GM19351 (cell line): ENCODE data around the gene COL23A1.

Source experiments
- ATAC-seq: cut with Tn5 transposase; IDR thresholded peaks from one replicate; pipeline ENCODE4 v1.9.1; 2021; ENCODE audit warnings: mild to moderate bottlenecking, moderate library complexity; ENCODE audit not compliant: unreplicated experiment

Gene COL23A1

DNA sequence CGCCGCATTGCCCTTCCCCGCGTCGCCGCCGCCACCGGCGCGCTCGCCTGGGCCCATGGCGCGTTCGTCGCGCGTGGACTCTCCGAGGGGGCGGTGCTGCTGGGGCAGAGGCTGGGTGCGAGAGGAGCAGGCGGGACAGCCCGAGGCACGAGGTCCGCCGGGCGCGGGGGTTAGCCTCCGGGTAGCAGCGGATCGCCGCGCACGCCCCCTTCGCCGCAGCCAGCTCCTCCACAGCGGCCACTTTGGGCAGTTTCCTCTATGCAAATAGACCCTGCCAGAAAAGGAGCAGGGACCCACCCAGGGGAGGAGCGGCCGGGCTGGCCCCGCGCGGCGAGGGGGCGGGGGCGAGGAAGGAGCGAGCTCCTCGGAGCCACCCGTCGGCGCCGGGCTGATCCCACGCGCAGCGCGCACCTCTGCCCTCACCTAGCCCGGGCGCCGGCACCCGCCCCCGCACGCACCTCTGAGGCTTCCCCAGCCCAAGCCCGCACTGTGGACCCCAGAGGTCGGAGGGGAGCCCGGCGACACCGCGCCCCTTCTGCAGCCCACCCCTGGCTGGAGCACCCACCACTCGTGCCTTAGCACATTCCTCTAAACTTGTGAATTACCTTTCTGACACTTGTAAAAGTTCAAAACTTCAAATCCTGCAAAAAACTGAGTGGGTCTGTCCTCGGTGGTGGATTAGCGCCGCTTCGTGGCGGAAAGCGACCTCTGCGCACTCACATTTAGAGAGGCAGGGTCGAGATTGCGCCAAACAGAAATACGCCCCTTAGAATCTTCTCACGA lies at the start of gene COL23A1:
Gene COL23A1, minus strand, starts transcription at position 253 of the 783 bp plus-strand sequence.
- no peak for ATAC-seq

DNA sequence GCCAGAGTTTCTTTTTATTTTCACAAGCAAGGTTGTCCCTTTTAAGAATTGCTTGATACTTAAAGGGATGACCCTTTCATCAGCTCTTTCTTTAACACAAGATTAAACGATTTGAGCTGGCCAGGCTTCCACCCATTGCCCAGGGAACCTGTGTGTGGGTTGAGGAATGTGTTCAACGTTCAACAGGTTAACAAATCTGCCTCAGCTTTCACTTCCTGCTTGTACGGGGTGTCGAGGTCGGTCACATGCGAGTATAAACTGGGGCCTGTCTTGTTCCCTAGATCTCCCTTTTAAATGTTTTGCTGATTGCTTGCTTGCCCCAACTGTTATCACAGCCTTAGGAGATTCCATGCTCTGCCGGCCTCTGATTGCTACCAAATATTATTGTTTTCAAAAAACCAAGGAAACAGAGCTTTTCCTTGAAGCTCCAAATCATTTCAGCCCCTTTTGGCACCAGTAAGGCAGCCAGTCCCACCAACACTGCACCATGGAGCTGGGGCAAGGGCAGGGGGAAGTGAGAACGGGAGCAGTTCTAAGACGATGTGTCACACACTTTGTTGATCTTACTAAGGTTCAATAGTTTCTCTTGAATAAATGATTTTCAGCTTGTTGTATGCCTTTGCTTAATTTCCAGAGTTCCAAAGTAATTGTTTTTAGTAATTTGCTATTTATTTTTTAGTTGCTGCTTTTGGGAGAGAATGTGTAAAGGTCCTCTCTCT lies 47.3 kb upstream of the COL23A1 start:
- ATAC-seq = no peak

DNA sequence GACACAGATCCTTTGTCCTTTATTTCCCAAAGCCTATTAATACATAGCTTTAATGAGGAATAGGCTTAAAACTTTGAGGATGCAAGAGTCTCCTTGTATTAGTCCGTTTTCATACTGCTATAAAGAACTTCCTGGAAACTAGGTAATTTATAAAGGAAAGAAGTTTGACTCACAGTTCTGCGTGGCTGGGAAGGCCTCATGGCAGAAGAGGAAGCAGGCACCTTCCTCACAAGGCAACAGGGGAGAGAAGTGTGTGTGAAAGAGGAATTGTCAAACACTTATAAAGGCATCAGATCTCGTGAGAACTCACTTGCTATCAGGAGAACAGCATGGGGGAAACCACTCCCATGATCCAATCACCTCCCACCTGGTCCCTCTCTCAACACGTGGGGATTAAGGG lies 42.1 kb upstream of the COL23A1 start:
- no peak for ATAC-seq

DNA sequence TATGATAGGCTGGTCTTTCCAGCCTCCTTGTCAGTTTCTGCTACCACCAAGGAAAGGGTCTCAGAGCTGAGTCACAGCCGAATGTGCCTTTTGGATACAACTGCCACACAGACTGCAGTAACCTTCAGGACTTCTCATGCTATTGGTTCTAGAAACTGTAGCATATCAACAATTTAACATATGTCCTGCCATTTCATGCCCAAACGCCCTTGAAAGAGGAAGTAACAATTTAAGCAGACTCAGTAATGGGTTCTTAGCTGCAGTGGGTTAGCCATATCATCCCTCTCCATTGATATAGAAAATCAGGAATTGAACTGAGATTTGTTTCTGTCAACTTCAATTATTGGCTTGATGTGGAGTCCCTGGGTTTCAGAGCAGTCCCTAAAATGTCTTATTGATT lies 40.8 kb upstream of the COL23A1 start:
- no peak for ATAC-seq

DNA sequence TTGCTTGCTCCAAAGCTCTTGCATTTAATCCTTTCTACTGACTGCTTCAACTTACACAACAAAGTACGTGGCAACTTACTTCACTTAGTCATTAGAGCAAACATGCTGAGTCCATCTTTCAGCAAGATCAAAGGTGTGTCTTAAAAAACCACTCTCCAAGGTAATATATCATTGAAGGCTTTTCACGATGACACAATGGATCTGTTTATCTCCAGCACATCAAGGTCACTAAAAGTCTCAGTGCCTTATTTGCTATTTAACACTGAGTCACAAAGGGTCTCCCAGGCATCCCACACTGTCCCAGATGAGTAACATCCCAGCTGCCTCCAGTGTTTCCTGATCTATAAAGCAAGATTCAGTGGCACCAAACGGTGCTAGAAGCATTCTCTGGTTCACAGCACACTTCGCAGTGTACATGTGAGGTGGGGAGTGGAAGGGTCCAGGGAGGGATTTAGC lies 40.3 kb upstream of the COL23A1 start:
- ATAC-seq = no peak

DNA sequence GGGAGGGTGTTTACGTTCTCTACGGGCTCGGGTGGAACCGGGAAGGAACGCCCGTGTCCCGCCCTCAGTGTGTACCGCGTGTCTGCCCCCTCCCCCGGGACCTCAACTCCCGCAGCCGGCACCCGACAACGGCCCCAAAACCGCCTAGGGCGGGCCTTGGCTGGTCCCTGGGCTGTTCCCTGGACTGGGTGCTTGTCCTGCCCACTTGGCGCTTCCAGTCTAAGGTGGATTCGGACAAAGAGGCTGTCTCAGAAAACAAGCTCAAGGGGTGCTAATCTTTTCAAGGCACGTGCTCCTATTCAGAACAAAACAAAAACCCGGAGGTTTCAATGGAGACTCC lies 37.0 kb upstream of the COL23A1 start:
- ATAC-seq = peak; percentile 26

DNA sequence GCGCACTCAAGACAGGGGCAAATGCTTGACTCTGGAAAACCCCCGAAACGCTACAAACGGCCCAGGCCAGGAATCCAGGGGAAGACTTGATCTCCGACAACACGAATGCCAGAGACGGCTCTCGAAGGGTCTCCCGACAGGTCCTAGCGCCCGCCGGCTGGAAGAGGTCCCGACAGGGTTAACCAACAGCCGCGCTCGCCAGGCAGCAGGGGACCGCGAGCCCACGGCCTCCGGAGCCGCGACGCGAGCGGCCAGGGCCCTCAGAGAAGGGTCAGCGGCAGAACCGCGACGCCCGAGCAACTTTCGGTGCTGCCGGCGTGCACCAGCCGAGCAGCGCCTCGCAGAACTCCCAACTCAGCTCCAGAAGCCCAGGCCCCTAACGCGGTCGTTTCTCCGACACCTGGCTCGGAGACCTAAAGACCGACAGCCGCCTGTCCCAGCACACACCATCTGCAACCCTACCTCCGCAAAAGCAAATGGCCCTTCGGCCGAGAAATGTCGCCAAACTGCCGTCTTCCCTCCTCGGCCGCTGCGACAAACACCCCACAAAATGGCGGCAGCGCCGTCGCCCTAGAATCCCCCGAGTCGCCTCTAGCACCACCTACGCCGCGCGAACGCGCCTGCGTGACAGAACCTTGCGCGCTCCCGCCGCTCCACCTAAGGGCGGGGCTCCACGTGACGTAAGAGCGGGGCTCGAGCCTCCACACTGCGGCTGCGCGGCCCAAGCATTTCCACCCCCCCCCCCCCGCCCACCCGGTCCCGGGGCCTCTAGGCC lies 36.5 kb upstream of the COL23A1 start, which contains the start of gene CLK4:
Gene CLK4, minus strand, starts transcription at position 567 of the 775 bp plus-strand sequence. CDS start 3,634 bp downstream, outside the sequence.
- ATAC-seq = peak; percentile 69

DNA sequence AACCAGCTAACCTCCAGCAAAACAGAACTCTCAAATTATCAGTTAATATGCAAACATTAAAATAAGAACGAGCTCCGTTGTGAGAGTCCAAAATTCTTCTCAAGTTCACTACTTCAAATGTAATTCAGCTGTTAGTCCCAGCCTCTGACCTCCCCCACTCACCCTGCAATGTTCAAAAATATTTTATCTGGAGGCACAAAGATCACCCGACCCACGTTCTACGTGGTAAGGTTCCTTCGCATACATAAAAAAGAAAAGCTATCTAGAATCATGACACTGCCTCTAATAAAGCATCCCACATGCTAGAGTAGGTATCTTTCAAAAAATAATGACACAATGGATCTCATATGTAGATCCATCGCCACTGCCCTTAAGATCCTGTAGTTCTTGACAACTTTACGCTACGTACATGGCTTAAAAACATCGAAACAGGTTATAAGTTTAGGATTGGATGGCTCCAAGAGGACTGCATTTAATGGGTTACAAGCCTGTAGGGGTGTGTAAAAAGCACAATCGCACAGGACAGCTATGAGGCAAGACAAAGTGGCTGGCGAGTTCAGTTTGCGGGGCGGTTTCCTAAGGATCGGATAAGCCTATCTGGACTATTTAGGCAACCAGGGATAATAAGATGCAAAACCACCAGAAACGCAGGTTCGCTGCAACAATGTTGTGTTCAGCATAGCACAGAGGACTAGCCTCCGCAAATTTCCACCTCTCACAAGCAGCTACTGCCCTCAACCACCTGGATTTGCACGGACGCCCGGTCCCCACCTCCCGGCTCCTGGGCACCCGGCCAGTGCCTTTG lies 35.7 kb upstream of the COL23A1 start:
- ATAC-seq = peak; percentile 25

DNA sequence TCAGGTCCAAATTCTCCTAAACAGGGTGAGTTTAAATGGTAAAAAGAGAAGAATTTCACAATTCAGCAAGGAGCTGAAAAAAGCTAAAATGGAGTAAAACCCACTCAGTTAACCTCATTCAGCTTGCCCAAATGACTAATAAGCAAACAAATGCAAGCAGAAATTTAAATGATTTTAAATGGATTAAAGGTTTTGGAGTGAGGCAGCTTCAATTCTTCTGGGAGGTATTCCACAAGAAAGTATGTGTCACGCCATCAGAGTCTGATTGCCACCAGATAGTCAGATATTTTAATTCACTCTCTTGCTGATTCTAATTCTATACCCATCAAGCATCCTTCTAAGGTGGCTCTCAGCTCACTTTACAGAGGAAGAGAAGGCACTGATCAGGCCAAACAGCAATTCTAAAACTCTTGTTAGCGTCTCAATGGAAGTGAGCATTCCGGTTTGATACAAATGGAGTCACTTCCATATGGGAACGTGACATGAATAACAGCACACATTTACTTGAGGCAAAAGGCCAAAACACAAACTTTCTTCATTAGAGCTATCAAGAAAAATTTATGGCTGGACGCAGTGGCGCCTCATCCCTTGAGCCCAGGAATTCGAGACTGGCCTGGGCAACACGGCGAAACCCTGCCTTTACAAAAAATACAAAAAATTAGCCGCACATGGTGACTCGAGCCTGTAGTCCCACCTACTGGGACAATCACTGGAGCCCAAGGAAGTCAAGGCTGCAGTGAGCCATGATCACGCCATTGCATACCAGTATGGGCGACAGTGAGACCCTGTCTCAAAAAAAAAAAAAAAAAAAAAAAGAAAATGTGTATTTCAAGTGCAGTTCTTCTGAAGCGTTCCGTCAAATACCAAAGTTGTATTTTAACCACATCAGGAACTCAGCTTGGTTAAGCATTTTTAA lies 34.7 kb upstream of the COL23A1 start:
- ATAC-seq = no peak

DNA sequence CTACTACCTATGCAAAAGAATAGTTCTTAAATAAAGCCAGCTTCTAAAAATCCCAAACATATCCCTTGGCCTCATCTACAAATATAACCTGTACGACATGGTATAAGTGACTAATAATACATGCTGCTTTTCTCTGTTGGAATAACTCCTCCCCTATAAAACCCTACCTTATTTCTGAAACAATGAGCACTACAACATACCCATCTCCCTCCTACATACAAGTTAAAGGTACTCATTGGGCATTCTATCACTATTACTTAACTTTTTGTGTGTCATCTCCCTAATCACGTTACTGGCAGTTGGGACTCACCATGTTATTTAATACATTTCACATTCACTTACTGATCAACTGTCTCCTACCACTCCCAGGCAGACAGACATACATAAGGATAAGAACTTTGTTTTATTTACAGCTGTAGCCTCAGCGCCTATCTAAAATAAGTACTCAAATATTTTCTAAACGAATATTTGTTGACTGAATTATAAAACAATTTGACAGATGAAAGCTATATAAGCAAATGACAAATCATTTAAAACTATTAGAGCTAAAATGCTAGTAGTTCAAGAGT lies 32.6 kb upstream of the COL23A1 start:
- no peak for ATAC-seq

DNA sequence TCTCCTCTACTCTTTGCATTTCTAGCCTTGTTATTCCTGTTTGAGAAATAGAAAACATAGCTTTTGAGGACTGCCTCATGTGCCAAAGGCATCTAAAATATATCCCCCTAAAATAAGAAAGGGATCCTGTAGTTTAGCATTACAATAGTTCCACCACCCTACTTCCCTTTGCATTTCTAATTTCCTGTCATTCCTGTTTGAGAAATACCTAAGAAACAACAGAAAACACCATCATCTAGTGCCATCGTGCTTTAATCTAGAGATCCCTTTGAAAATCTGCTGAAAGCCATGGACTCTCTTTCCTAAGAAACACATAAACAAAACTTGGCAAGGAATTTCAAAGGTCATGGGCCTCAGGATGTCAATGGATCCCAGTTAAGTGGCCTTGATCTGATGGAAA lies 29.2 kb upstream of the COL23A1 start:
- no peak for ATAC-seq

DNA sequence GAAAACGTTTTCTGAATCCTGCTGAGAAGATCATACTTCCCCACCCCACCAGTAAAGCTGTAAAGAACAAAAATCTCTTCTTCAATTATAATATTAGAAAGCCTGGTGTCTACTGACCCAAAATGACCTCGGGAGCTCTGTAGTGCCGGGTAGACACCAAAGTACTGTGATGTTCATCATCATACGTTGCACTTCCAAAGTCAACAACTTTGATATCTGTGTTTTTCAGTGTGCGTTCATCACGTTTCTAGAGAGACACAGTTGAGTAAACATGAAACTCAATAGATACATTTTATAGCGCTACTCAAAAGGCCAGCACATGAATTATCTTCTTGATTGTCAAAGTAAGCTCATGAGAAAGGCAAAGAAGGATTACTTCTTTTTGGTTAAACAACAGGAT lies 22.1 kb upstream of the COL23A1 start:
- ATAC-seq = no peak

DNA sequence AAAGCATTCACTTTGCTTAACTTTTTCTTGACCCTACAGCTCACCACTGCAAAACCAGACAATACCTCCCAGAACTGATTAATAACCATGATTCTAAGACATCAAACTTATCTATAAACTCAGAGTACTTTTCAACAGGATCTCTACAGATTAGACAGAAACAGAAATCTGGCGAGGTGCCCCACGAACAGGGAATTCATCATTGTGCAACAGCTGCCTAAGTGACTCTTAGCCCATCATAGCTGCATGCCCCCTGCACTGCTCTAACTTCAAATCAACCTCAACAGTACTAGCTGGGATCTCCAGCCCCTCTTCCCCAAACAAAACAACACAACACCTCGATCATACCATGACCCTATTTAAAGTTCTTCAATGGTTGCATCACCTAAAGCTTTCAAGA lies 16.1 kb upstream of the COL23A1 start:
- no peak for ATAC-seq

DNA sequence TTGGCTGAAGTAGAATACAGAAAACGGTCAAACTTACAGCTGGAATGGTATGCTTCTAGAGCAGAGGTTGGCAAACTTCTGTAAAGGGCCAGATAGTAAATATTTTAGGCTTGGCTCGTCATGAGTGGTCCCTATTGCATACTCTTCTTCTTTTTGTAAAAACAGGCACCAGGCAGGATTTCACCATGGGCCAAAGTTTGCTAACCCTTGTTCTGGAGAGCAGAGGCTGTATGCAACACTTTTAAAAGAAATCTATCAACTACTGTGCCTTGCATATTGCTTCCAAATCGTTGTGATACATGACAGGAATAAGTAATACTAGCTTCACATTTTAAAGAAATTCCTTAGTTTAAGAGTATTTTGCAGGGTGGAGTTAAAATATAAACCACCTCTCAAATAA lies 15.6 kb upstream of the COL23A1 start:
- no peak for ATAC-seq

DNA sequence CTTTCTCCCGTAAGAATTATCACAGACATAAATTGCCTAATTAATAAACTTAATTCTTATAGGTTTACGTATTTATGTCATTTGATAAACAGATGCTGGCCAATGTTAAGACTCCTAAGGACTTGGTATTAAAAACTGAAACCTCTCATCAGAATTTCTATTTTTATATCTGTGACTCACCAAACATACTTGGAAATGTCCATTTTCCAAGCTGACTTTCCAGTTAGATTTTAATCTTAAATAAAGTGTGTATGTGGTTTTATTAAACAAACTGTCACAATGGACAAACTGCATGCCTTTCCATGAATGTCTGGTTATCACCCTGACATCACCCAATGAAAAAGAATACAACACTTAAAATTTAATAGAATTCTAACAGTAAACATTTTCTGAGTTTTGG lies 12.6 kb upstream of the COL23A1 start:
- no peak for ATAC-seq

DNA sequence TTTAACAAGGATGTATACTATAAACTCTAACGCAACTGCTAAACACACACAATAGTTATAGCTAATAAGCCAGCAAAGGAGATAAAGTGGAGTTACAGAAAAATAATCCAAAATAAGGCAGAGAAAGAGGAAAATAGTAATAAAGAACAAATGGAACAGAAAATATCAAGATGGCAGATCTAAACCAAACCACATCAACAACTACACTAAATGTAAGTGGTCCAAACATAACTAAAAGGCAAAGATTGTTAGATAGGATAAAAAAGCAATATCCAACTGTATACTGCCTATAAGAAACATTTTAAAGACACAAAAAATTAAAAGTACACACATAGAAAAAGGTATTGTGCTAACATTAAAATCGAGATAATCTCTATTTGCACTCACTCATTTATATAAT lies 5.6 kb upstream of the COL23A1 start:
- no peak for ATAC-seq

DNA sequence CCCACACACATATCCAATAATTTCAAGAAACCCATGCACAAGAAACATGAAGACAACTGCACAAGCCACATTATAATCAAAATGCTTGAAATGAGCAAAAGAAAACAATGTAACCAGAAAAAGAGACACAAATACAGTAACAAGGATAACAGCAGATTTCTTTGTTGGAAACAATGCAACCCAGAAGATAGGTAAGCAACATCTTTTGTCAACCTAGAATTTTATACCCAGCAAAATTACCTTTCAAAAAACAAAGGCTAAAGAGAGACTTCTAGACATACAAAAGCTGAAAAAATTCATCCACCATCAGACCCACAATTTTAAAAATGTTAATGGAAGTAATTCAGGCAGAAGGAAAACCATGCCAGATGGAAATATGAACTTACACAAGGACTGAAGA lies 5.0 kb upstream of the COL23A1 start:
- no peak for ATAC-seq

DNA sequence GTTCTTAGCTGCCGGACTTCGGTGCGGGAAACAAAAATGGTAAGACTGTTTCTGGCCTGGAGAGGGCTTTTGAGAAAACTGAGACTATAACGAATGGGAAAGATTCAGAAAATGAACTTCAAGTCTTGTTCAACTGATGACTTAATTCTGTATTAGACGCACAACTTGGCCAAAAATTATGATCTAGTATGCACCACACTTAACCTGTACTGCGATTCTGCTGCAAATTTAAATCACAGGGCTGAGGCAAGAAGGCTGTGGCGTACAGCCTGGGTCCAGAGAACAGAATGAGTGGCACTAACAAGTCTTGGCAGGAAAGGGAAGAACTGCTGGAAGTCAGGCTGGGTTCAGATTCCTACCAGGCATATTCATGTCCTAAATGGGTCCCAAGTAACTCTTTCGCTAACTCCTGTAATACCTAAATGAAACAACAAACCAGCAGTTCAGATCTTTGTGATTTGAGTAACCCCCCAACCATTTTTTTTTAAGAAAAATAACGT lies 781 bp upstream of the COL23A1 start:
- no peak for ATAC-seq
